GM21723 (cell line): ENCODE measurements around the gene ALX1.
"Not testable (repeated sequence)": the region's sequence is repeated elsewhere in the genome, so short reads cannot be mapped to it uniquely, and the experiment has no call there.

Experiments used
- ATAC-seq: cut with Tn5 transposase; IDR thresholded peaks from one replicate; pipeline ENCODE4 v1.9.1; 2021; ENCODE audit warnings: mild to moderate bottlenecking, moderate library complexity; ENCODE audit not compliant: unreplicated experiment

Gene ALX1

GRCh38 chr12:85299053-85299452 lies 19.0 kb downstream of the ALX1 start:
- no peak for ATAC-seq

GRCh38 chr12:85301051-85301450 lies 21.0 kb downstream of the ALX1 start:
- ATAC-seq, result peak; percentile 75

GRCh38 chr12:85308374-85308773 lies 28.4 kb downstream of the ALX1 start:
- no peak for ATAC-seq

- ATAC-seq, result no peak
Measured at GRCh38 chr12:85309125-85309566, 29.1 kb downstream of the ALX1 start.

GRCh38 chr12:85310025-85310424 lies 30.0 kb downstream of the ALX1 start:
- ATAC-seq, result no peak

GRCh38 chr12:85310456-85311076 lies 30.5 kb downstream of the ALX1 start:
- ATAC-seq, result no peak

- ATAC-seq, result not testable (repeated sequence)
Measured at GRCh38 chr12:85317866-85318636, 38.0 kb downstream of the ALX1 start.

- no peak for ATAC-seq
Measured at GRCh38 chr12:85322715-85323114, 42.7 kb downstream of the ALX1 start.

- ATAC-seq, result no peak
Measured at GRCh38 chr12:85325442-85325841, 45.4 kb downstream of the ALX1 start.

- no peak for ATAC-seq
Measured at GRCh38 chr12:85329913-85330312, 49.9 kb downstream of the ALX1 start.

GRCh38 chr12:85348779-85349178 lies 68.8 kb downstream of the ALX1 start:
- ATAC-seq, result no peak

- no peak for ATAC-seq
Measured at GRCh38 chr12:85350356-85350755, 70.3 kb downstream of the ALX1 start.
